ENCODE measurements around the gene ZNF35. TPM values are rescaled to one million over a fixed set of nuclear protein-coding genes. Genes with fewer than 3 reads are reported as not detected.

ZNF35 gene
- 18.9 TPM for total RNA-seq

GRCh38 chr3:44648564-44649229, at the start of gene ZNF35:
TSS of gene ZNF35 (plus strand) at chr3:44648732. CDS start at chr3:44651068, 2,336 bp downstream.

GRCh38 chr3:44624749-44625480, 23.6 kb upstream of the ZNF35 start, which contains the start of gene ZNF197:
TSS of gene ZNF197 (plus strand) at chr3:44625036. CDS start at chr3:44629155, 4,119 bp downstream.

Other genes with a start within 250 kb of the ZNF35 start
- 38.1 TPM for gene ZNF445, start 171.1 kb upstream of the ZNF35 start, total RNA-seq
- gene ZKSCAN7, start 93.5 kb upstream of the ZNF35 start, total RNA-seq: 18.2 TPM
- 11.5 TPM for gene ZNF660, start 63.8 kb upstream of the ZNF35 start, total RNA-seq
- gene ZNF197, start 23.7 kb upstream of the ZNF35 start, total RNA-seq: 56.1 TPM
- 13.8 TPM for gene ZNF502, start 63.9 kb downstream of the ZNF35 start, total RNA-seq
- gene ZNF501, start 80.9 kb downstream of the ZNF35 start, total RNA-seq: 22.4 TPM
- gene KIAA1143, start 112.9 kb downstream of the ZNF35 start, total RNA-seq: 44.5 TPM
- 13.4 TPM for gene KIF15, start 113.1 kb downstream of the ZNF35 start, total RNA-seq
- 10.4 TPM for gene TMEM42, start 213.2 kb downstream of the ZNF35 start, total RNA-seq
- not detected for gene TGM4, start 225.9 kb downstream of the ZNF35 start, total RNA-seq

Measured in diencephalon (tissue), 1 donor.